HG03095 (cell line): ENCODE data around the gene HPCA.

ENCODE experiments used
- ATAC-seq: cut with Tn5 transposase; IDR thresholded peaks from one replicate; pipeline ENCODE4 v1.9.1; 2021; ENCODE audit warnings: moderate library complexity; ENCODE audit not compliant: unreplicated experiment

The HPCA gene

DNA sequence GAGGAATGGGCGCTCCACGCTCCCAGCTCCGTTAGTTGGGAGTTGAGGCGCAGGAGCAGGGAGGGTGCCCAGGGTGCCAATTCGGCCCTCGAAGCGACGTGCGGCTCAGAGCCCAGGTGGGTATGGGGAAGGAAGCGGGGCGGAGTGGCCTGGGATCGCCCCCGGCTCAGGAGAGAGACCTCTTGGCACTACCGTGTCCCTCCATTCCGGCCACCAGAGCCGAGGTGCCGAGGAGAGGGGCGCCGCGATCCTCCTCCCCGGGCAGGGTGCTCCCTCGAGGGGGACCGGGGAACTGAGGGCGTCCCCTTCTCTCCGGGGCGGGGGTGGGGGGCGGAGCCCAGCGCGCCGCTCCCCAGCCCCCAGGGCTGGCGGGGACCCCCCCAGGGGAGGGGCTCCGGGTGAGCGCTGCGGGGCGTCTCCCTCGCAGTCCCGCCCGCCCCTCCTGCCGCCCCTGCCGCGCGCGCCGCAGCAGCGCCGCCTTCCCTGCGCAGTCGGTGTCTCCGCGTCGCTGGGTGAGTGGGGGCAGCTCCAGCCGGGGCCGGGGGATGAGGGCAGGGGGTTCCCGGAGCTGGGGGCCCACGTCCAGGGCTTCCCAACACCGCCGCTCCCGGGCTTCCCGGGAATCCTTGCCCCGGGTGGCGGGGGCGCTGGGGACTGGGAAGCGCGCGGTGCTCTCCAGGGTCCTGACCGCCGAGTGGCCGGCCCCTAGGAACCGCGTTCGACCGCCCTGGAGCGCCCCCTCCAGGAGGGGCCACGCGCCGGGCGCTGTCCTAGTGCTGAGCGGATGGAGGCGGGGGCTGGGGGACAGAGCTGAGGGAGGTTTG, at the start of gene HPCA:
Gene HPCA, plus strand, starts transcription at position 488 of the 824 bp plus-strand sequence. CDS start 2,408 bp downstream, outside the sequence.
- ATAC-seq: no peak

DNA sequence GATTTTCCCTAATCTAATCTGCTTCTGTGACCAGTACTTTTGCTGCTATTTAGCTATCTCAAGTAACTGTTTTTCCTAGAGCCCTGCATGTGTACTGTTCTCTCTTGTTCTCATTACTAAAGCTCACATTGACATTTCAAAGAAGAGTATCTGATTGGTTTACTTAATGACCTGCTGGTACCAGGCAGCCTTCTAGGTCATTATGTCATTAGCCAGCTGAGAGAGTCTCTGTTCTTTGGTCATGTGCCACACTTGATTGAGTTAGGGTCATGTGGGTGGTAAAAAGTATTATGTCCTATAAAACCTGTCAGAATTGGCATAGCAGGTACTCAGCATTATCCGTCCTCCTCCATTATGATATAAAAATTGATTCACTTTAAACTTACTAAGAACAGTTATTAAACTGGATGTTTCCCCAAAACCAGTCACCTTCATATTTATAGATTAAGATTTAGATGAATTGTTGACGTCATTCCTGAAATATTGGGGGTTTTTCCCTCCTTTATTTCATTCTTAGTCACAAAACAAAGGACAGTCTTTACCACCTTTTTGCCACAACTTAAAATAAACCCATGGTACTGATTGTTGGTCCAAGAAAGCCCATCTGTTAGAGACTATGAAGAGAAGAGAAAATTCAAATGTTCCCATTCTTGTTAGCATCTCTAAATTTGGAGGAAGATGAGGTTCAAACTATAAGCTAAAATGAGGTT, 37.8 kb upstream of the HPCA start:
- no peak for ATAC-seq

DNA sequence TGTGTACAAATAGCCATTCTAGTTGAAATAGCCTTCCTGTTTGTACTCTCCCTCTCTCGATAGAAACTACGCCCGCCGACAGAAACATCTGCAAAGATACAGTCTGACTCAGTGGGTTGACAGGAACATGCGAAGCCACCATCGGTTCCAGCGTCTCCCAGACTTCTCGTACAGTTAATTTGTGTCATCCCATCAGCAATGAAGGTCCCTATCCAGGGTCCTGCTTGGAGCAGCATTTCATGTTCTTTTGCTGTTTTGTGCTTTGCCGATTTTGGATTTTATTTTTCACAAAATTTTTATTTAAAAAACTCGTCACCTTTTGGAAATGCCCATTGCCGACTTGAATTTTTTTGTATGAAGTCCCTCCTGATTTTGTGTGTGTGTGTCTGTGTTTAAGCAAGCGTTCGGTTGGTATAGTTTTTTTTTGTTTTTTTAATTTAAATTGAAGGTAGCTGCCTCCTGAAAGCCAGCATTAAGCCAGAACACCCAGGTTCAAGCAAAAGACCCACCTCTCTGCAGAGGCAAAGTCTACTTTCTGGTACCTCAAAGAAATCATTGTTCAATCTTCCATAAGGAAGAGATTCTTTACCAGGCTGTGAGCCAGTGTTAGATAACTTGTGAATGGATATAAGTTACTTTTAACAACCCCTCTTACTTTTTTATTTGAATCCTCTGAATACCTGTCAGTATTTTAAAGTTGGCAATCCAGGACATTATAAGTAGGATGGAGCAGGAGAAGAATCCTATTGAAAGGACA, 30.3 kb upstream of the HPCA start:
- no peak for ATAC-seq

DNA sequence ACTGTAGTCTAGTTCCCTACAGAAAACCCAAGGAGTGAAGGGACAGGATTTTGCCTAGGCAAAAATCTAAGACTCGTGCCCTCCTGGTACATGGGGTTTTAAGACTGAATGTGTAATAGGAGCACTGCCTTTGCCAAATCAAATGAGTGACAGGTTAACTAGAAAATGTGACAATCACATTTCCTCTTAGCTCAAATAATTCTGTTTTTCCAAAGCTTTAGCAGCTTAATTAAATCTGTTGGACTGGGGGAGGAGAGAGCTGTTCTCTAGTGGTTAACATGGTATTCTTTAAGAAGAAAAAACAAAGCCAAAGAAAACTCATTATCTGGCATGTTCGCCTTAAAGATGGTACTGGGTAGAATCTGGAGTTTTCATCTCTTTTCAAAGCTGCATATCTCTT, 28.2 kb upstream of the HPCA start:
- ATAC-seq: no peak

DNA sequence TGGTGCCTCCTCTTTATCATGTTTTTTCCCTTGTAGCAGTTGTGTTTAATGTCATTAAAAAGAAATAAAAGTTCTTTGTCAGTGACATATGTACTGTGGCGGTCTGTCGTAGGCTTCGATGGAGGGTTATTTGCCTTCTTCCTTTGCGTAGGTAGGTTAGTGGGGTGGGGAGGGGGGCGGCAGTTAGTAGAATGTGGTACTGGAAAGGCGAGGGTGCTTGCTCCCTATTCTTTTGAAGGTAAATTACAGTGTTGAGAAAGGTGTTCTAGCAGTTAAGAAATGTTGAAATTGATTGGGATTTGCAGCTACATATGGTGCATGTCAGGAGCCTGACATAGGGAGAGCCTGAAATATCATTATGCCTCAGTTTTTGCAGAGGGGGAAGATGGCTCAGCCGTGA, 27.5 kb upstream of the HPCA start:
- ATAC-seq: no peak

DNA sequence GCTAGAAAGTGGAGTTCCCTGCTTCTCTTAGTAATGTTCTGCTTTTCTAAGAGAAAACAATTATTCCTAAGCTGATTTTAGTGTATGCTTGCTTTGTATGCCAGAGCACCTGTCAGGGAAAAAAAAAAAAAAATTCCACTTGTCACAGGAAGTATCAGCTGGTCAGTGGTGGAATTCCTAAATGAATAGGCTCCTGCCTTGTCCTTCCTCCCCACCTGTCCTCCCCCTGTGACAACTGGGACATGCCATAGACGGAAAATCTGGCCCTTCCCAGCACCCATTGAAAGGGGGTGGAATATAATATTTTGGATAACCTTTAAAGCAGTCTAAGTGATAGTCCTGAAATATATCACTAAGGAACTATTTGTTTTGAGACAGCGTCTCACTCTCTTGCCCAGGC, 26.4 kb upstream of the HPCA start:
- no peak for ATAC-seq

GRCh38 chr1:32860566-32860965, 25.7 kb upstream of the HPCA start:
- ATAC-seq: no peak

DNA sequence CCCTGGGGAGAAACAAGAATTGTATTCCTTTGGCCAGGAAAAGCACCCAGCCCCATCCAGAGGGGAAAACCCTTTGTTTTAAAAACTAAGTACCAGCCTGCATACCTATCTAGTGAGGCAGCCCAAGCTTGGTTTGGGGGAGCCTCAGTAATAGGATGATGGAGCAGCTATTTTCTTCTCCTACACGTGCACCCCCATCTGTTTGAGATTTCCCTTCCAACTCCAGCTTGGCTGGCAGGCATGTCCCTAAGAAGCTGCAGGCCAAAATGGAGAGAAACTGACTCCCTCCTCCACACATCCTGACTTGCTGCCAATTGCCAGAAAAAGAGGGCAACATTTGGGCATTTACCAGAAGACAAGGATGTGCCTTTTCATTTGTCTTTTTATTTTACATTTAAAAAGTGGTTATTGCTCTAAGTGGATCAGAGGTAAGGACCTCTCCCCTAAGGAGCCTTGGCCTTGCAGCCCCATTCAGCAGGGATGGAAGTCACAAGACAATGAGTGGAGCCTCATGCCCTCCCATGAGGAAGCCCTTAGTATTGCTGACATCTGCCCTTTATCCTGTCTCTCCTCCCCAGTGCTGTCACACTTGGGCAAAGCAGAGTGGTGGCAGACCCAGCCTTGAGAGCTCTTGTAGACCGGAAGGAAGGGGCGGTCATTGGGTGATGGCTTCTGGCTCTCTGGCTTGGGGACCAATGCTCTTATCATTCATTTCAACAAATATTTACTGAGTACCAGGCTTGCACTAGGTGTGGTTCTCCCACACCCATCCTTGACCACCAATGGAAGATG, 24.2 kb upstream of the HPCA start:
- no peak for ATAC-seq

DNA sequence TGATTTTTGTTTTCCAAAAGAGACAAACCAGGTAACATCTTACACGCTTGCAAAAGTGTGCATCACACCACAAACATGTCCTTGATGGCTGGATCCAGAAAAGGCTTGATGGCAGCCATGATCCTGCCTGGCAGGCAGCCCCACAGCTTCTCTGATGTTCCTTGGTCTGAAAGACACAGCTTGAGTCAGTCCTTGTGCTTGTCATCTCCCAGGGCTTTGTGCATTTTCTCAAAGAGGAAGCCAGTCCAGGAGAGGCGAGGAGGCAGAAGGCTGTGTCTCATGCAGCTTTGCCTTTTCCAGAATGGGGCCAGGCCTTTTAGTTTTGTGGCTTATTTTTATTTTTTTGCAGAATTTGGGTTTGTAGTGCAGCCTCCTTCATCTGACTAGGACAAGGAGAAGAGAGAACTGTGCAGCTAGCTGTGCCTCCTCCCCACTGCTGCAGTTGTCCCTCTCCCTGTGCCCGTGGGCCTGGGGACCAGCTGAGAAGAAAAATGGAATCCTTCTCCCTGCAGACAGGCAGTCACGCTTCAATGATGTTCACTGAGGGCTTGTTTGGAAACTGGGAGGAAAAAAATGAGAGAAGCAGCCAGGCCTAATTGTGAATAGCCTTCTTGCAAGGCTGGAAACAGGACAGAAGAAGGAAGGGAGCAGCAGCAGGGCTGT, 22.9 kb upstream of the HPCA start:
- ATAC-seq: no peak

GRCh38 chr1:32863881-32864245, 22.4 kb upstream of the HPCA start:
- ATAC-seq: no peak

- ATAC-seq: no peak
These were observed 21.8 kb upstream of the HPCA start for GRCh38 chr1:32864375-32865019.

DNA sequence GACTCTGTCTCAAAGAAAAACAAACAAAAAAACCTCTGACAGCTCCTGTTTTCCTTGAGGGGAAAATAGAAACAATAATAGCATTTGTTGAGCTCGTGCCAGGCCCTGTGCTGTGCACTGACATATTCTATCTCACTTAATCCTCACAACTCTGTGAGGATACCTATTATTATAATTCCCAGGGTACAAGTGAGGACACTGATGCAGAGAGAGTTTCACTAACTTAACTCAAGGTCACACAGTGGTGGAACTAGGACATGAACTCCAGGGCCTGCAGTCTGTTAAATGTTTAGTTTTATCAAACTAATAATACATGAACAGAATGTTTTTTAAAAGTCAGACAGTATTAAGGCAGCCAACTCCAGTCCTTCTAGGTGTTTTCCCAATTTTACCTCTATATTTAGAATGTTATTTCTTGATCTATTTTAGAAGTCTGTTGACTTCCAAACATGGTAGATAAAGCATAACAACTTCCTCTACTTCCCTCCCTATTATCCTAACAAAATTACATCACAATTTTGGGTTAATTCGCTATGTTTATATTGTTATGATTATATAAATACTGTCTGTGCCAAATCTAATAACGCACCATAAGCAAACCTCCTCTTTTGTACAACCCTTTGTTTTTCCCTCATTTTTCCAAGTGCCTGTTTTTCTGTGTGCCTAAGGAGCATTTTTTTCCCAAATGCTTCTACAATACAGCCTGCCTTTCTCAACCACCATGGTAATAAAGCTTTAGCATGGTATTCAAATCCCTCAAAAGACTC, 20.5 kb upstream of the HPCA start:
- ATAC-seq: no peak

DNA sequence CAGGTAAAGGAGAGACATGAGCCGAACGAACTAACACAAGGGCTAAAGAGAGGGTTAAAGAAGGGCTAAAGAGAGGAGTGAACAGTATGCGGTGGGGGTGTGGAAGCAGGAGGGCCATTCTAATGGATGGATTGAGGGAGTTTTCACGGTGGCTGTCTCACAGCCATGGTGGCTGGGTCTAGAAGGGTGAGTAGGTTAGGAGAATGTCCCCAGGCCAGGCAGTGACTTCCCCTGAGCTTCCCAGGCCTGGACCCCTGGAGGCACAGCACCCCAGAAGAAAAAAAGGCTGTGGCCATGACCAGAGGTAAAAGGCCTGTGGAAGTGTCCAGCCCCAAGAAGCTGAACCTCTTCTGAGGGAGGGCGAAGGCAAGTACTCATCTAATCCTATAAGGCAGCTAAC, 19.1 kb upstream of the HPCA start:
- ATAC-seq: no peak

DNA sequence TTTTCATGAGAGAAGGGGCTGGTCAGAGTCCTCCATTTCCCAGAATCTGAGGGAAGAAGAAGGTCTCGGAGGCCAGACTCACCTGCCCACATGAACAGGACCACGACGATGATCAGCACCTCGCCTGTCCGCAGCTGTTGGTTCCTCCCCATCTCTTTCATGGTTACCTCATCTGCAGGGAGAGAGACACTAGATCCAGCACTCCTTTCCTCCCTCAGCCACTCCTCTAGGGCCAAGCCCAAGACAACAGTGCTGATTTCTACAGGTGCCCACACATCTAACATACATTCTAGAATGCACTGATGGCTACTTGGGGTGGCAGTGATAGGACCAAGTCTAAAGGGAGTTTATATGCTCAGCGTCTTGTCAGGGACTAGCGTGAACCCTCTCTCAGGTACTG, 18.6 kb upstream of the HPCA start:
- no peak for ATAC-seq

- no peak for ATAC-seq
These were observed 18.2 kb upstream of the HPCA start for GRCh38 chr1:32868085-32868484.

DNA sequence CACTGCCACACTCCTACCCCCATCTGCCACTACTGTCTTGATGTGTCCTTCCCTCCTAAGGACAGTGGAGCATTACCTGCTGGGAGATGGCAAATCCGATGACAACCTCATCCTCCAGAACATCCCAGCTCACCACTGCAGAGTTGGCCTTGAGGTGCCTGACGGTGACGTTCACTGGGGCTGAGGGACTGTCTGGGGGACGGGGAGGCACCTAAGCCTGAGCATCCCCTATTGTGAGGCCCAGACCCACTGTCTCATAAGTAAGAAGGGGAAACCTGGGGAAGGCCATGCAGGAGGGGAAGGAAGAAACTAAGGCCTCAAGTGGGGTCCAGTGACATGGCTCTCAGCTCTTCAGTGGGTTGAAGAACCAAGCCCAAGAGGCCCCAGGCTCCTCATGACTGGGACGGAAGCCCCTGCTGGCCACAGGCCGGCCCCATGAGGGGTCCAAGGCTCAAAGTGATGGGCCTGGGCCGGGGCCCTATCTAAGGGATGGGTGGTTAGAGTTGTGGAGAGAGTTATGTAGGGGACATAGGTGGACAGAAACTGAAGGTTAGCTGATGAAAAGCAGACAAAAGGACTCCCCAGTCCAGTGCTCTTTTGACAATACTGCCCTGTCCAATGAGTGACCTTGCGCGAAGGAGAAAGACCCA, 17.4 kb upstream of the HPCA start:
- no peak for ATAC-seq

GRCh38 chr1:32869923-32870614, 16.2 kb upstream of the HPCA start:
- ATAC-seq: no peak
